NCI-H2196 treated with DMSO at 0.1 percent for 48 hours (cell line): ENCODE results near the gene SLC7A6OS.
"Not testable (repeated sequence)": the region's sequence is repeated elsewhere in the genome, so short reads cannot be mapped to it uniquely, and the experiment has no call there.

ENCODE experiments used
- DNase-seq: peaks from one replicate; lab custom pipeline; 2025; ENCODE audit not compliant: unreplicated experiment; lab: John Stamatoyannopoulos, UW

Gene SLC7A6OS

DNA sequence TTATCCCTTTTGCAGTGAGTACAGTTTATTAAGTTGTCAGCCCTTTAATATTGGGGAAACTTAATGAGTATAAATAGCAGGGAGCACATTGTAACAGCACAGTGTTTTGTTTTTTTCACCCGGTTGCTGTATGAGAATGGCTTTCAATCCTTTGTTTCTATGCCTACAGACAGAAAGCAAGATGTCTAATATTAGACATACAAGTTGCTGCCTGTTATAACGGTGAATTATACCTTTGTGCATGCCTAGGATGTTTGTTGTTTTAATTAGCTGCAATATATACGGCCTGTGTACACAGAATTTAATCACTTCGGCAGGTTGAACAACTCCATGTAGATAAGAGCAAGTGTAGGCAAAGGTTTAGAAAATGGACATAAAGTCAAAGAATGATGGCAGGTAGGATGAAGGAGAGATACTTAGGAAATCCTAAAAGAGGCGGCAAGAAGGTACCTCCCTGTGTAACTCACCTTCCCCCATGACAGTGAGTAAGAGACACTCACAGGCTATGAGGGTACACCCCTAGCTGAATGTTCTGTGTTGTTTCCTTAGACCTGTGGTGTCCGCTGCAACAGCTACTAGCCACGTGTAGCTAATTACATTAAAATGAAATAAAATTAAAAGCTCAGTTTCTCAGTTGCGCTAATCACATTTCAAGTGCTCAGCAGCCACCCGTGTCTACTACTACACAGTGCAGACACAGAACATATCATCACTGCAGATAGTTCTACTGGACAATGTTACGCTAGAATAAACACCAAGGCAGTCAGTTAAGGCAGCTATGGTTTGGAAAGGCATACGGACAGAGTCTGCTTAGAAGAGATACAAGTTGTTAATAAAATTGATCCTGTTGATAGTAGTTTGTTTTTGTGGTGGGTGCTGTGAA lies 10.9 kb downstream of the SLC7A6OS start:
- no peak for DNase-seq

DNA sequence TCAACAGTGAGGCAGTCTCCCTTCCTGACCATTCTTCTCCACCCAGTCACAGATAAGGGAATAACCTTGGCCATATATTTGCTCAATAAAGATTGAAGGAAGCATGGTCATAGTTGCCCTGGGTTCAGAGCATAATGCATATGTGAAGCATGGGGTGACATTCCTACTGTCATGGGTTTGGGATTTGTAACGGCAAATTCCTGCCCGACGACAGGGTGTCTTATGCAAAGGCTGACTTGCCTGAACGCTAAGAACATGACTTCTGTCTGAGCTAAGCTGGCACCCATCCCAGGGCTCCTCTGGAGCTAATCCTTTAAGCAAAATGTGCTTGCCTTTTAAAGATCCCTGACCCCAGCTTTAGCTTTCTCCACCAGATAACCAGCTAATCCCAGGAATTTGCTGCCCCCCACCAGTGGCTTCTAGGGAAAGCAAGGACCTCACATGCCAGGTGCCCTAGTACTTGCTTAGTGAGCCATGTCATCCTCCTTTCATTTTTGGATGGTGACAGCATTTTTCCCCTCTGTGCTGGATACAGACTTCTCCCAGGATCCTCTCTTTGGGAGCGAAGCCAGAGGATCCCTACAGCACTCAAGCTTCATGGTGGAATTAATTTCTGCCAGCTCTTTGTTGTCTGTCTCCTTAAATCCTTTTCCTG lies 11.7 kb downstream of the SLC7A6OS start:
- no peak for DNase-seq

DNA sequence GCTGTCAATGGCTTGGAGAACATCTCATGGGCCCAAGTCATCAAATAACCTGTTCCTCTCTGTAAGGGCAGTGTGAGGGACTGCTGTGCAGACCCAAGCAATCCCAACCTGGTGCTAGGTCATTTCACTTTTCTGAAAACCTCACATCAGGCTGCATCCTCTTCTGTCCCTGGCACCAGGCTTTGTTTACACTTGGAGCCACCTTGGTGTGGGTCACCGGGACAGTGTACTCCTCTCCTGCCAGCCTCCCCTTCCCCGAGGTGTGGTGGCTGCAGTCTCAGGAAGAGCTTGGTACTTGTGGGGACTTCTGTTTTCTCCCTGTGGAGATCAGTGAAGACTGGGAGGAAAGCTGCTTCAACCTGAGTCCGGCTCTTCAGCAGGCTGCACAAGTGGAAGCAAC lies 12.4 kb downstream of the SLC7A6OS start:
- DNase-seq = no peak

DNA sequence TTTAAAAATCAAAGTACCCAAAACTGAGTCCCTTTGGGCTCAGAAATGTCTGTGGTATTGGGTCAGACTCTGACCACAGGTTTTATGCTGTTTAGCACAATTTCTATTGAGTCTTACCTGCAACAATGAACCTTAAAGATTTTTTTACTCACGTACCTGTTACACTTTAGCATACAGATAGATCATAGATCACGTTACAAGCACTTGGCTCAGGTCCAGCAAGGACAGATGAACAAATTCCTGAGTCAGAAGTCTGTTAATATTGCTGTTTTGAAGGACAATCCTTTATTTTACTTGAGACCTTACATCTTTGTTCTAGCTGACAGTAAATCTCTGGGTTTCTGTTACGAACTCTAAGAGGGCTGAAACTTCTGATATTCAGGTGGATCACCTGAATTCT lies 12.8 kb downstream of the SLC7A6OS start:
- DNase-seq = no peak

DNA sequence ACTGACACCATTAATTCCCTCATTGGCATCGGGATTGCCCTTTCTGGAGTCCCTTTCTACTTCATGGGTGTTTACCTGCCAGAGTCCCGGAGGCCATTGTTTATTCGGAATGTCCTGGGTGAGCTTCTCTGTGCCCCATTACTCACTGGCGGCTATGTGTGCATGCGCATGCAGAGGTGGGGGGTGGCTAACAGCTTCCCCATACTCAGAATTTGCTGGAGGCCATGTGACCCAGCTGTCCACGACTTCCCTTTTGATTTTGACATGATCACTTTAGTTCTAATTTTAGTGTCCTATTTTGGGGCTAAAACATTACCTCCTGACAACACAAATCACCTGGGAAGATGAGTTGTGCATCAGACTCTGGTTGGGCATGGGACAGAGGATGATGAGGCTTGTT lies 14.1 kb downstream of the SLC7A6OS start:
- no peak for DNase-seq

DNA sequence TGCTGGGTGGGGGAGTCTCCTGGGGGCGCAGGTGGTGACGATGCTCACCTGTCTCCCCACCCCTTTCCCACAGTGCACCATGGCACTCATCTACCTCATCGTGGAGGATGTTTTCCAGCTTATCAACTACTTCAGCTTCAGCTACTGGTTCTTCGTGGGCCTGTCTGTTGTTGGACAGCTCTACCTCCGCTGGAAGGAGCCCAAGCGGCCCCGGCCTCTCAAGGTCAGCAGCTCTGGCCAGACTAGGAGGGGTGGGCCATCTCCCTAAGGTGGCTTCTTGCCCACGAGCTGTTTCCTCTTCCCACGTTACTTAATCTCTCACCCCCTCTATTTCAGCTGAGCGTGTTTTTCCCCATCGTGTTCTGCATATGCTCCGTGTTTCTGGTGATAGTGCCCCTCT lies 14.5 kb downstream of the SLC7A6OS start:
- DNase-seq = no peak

DNA sequence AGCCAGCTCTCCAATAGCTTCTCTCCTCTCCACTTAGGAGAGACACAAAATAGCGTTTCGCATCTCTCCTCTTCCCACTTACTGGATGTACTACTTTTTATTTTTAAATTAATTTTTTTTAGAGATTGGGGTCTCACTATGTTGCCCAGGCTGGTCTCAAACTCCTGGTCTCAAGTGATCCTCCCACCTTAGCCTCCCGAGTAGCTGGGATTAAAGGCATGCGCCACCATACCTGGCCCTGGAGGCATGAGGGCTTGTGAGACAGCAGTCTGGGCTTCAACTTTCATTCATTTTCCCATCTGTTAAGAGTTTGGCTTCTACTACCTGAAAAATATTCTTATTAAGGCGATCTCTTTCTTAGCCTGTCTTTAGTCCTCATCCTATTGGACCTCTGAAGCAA lies 18.3 kb downstream of the SLC7A6OS start:
- no peak for DNase-seq

DNA sequence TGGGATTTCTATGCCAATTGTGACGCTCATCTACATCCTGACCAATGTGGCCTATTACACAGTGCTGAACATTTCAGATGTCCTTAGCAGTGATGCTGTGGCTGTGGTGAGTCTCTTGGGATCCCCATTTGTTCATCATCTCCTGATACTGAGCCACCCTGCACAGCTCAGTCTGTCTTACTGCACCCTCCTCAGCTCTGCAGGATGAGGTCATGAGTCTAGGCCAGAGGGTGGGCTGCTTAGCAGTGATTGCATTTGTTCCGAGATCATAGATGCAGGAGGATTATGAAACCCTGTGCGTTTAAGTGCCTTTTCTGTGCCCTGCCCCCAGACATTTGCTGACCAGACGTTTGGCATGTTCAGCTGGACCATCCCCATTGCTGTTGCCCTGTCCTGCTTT lies 19.5 kb downstream of the SLC7A6OS start:
- no peak for DNase-seq

DNA sequence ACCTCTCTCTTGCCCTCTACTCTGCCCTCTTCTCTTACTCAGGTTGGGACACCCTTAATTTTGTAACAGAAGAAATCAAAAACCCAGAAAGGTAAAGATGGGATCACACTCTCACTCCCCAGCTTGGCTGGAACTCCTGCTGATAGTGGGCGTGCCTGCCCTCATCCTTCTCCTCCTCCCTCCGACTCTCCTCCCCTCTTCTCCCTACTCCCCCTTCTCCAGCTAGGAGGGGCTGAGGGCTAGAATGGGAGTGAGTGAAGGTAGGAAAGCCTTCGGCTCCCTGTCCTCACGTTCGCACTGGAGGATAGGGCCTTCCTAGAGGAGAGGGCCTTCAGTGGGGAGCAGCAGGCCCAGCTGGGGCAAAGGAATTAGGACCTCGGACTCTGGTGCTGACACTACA lies 20.3 kb downstream of the SLC7A6OS start:
- DNase-seq = no peak

DNA sequence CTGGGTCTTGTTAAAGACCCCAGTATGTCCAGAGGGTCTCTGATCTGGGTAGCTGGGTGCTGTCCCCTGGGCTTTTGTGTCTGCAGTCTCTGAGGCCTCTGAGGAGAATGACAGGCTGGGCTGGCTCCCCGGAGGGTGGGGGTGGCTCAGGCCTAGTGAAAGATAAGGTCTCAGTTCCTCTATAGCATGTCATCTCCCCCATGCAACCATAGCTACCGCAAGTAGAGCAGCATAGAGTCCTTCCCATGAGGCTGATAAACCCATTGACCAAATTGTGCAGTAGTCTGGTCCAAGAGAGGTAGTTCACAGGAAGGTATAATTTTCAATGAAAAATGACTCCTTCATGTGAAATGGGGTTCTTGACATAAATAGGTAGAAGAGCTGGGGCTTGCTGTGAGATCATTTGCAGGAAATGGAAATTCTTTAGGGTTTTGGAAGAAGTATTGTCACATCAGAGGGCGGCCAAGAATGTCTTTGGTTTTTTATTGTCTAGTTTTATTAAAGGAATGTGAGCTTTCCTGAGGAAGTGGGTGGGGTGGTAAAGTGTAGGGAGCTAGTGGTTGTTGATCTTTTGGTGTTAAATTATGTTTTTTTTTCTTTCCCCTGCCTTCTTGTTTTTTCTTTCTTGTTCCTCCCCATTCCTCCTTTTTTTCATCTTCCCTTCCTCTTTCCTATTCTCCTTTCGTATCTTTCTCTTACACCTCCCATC lies 21.0 kb downstream of the SLC7A6OS start:
- no peak for DNase-seq

DNA sequence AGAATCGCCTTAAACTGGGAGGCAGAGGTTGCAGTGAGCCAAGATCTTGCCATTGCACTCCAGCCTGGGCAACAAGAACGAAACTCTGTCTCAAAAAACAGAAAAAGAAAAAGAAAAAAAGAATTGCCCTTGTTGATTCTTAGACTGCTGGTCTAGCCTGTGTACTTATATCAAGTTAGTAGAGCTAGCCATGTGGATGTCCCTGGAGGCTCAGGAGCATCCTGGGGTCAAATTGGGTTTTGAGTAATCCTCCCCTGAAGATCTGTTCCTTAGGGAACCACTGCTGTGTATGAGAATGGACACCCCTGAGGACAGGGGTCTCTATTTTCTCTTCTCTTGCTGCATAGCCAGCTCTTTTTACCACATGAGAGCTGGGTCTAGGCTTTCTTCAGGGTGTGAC lies 21.5 kb downstream of the SLC7A6OS start:
- no peak for DNase-seq

DNA sequence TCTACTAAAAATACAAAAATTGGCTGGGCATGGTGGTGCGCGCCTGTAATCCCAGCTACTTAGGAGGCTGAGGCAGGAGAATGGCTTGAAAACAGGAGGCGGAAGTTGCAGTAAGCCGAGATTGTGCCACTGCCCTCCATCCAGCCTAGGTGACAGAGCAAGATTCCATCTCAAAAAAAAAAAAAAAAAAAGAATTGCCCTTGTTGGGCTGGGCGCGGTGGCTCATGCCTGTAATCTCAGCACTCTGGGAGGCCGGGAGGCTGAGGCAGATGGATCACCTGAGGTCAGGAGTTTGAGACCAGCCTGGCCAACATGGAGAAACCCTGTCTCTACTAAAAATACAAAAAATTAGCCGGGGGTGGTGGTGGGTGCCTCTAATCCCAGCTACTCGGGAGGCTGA lies 21.9 kb downstream of the SLC7A6OS start:
- not testable (repeated sequence) for DNase-seq

DNA sequence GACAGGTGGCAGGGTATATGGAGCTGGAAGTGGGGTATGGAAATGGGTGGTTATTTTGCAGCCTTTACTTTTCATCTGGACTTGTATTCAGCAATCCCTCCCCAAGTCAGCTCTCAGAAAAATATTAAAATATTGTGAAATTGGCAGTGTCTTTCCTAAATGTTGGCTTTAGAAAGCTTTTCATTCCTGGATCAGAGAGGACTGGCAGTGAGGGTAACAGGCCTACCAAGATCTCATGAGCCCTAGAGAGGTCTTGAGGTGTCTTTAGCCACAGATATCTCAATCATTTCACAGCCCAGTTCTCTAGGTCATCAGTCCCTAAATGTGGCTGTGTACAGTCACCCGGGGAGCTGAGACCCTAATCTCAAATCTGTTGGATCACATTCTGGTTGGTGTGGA lies 22.5 kb downstream of the SLC7A6OS start:
- no peak for DNase-seq

DNA sequence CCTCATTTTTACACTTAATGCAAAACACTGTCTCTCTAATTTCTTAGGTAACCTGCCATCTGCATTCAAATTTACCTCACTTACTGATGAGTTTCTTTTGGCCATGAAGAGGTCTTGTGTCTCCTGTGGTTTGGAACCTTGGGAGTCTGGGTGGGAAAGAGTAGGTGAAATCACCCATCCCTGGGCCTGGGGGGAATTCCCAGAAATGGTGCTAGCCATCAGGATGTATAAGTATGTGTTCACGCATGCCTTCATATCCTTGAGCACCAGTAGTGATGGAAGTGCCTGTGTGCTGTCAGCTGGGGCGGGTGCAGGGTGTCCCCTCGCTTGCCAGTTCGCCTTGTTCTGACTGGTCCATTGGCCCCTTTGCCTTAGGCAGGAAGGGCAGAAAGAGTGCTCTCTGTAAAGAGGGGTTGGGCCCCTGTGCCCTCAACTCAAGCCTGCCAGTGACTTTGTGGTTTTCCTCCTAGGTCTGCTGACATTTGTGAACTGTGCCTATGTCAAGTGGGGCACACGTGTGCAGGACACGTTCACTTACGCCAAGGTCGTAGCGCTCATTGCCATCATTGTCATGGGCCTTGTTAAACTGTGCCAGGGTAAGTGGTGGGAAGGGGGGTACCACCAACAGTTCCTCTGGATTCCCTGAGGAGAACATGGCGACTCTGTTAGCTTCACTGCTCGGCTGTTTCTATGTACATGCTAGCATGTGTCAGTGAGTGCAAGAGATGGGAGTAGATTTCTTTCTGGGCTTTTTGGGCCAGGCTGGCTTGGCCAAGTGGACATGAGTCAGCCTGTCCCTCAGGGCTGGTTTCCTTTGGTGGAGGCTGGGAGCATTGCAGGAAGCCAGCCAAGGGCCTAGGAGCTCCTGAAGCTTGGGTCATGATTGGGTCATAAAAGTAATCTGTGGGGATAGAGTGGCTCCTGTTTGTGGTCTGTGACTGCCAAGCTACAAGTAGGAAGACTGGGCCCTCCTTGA lies 23.2 kb downstream of the SLC7A6OS start:
- DNase-seq = no peak

DNA sequence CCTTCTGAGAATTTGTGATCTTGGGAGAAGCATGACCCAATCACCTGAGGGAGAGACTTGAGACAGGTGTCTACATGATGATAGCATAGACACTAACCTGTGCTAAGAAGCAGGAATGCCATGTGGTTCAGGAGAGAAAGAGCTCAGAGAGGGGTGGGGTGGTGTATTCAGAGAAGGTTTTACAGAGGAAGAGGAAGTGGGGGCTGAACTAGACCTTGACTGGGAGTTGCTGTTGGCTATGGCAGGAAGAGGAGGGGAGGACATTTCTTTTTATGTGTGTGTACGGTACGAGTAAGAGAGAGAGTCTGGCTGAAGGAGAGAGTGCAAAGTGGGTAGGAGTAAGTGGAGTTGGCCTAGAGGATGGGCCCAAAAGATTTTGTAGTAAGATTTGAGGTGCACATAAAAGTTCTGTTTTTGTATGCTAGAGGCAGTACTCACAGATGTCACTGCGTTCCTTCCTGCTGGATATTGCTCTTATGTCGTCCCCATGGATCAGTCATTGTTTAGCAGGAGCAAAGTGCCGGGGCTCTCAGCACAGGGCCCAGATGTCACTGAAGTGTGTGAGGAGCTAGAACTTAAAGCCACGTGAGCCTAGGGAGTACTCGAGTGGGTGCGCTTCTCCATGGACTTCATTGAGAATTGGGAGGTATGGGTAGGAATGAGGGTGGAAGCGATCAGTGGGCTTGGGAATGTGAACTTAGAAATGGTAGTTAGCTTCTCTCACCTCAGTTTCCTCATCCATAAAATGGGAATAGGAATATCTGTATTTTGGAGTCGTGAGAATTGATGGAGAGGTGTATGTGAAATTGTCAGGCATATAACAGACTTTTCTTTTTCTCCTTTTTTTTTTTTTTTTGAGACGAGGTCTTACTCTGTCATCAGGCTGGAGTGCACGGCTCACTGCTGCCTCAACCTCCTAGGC lies 24.3 kb downstream of the SLC7A6OS start:
- no peak for DNase-seq

DNA sequence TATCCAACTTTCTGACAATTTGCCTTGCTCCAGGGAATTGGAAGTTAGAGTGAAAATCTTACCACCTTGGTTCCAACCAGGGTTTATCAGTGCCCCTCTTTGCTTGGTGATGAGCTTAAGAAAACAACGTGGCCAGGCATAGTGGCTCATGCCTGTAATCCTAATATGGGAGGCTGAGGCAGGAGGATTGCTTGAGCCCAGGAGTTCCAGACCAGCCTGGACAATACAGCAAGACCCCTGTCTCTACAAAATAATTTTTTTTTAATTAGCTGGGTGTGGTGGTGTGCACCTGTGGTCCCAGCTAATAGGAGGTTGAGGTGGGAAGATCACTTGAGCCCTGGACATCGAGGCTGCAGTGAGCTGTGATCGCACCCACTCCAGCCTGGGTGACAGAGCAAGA lies 25.1 kb downstream of the SLC7A6OS start:
- DNase-seq = no peak

DNA sequence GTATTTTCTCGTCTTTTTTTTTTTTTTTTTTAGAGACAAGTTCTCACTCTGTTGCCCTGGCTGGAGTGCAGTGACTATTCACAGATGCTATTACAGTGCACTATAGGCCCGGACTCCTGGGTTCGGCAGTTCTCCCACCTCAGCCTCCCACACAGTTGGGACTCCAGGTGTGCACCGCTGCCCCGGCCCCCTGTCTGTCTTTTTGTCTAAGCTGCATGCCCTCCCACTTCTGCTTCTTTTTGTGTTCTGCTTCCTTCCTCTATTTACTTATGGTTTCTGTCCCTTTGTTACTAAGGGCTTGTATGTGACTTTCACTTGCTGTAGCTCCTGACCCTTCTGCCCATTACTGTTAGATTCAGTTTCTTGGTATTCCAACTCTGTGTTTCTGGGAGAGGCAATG lies 25.9 kb downstream of the SLC7A6OS start:
- DNase-seq = no peak

DNA sequence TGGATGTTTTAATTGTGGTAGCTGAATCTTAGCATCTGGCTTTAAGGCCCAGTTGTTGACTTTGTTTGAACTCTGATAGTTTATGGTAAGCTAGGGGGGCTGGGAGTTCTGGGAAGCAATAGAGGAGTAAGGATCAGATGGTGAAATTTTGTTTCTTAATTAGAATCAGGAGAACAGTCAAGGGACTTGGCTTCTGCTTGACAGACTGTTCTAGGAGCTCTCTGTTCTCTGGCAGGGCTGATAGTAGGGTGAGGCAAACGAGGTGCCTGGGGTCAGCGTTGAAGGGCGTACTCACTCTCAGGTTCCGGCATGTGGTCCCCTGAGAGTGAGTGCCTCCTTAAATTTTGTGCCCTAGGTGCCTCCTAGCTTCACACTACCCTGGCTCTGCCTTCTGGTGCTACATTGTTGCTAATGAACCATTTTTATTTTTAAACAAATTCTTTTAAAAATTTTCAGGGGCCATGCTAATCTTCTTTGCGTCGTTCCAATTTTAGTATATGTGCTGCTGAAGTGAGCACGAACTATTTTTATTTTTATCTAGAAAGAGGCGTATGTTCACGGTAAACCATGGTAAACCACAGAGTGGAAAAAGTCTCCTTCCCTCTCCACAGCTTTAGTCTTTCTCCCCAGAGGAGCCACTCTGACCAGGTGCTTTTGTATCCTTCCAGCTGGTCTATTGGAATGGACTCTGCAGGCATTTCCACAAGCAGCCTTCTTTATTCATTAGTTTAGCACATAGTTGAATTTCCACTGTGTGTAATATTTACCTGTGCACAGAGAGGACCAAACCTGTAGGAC lies 26.7 kb downstream of the SLC7A6OS start:
- DNase-seq = no peak

DNA sequence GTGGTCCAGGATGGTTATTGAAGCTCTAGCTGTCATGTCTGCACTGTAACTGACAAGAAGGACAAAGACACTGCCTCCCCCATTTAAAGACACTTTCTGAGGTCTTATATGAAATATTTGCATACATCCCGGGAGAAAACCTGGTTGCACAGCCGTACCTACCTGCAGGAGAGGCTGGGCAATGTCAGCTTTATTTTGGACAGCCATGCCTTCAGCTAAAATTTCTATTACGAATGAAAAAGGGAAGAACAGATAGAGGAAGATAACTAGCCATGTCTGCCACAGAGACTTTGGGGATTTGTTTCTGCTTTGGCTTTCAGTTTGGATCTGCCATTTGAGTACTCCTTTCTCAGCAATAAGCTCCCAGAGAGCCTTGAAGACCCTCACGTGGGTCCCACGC lies 27.4 kb downstream of the SLC7A6OS start:
- no peak for DNase-seq
